Lower leg skin (tissue), 4 donors: ENCODE measurements around the gene ACSF3. TPM values are rescaled to one million over a fixed set of nuclear protein-coding genes. Genes with fewer than 3 reads are reported as not detected.

Experiments
- DNase-seq, 2 donors: peaks; one replicate each; pipeline ENCODE4 v3.0.0-alpha.2; 2019; ENCODE audit warnings: low spot score in 2 of 2
- H3K4me3 ChIP-seq: fragments of 200-600 bp; sonication (generic); 2 replicates; pipeline ENCODE4 v1.5.1; 2017; ENCODE audit warnings: mild to moderate bottlenecking, low read depth; ENCODE audit not compliant: poor library complexity, severe bottlenecking
- POLR2A ChIP-seq, 2 donors: fragments of 450-650 bp; IDR thresholded peaks; one replicate each; pipeline ENCODE4 v1.6.1; 2016 to 2017; ENCODE audit warnings: antibody characterized with exemption in 2 of 2, mild to moderate bottlenecking in 1 of 2, moderate library complexity in 1 of 2
- WGBS, 2 donors: methylation state at CpG; one replicate each; pipeline ENCODE4 v1.1.5; 2018; 5-methylcytosine and 5-hydroxymethylcytosine counted together
- intact Hi-C: fragments of 100-400 bp; cut with DNase I; formaldehyde crosslinking; loops from one replicate; pipeline ENCODE4 v1.15.0; 2023; ENCODE audit warnings: low total_unique reads
- total RNA-seq, 4 donors: library from RNA; depleted of rRNA; stranded (reverse); fragments of >200 nt; gene quantifications; one replicate each; pipeline ENCODE4 v1.1.0, GENCODE V29; 2016
- TF ChIP-seq, protein P1 (sequence below), 3 donors: fragments of 450-650 bp; IDR thresholded peaks; one replicate each; pipeline ENCODE4 v1.5.1; 2016; ENCODE audit warnings: antibody characterized with exemption in 3 of 3, mild to moderate bottlenecking in 3 of 3, moderate library complexity in 2 of 3

ACSF3 gene
- total RNA-seq, 4 donors from 2014 or later, result 22.7 to 42.3 (median 34.4) TPM

DNA sequence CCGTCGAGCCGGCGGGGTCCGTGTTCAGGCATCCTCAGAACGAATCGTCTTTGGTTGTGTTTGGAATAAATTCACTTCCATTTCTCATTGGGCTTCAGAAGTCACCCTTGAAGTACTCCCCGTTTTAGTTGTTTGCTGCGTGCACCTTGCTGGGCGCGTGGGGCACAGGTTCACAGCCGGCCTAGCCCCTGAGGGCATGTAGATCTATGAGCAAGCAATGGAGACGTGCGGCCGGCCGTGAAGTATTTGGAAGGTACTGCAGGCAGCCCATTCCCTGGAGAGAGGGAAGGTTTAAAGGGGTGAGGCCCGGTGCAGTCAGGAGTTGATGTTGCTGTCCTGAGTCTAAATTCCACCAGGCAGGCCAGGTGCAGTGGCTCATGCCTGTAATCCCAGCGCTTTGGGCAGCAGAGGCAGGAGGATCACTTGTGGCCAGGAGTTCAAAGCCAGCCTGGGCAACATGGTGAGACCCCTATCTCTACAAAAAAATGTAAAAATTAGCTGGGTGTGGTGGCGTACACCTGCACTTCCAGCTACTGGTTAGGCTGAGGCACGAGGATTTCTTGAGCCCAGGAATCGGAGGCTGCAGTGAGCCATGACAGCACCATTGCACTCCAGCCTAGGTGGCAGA, 714 bp downstream of the ACSF3 start:
- TF ChIP-seq POLR2A (IDR thresholded peaks at IDR 0.05), result no peak
- TF ChIP-seq, protein P1, sequence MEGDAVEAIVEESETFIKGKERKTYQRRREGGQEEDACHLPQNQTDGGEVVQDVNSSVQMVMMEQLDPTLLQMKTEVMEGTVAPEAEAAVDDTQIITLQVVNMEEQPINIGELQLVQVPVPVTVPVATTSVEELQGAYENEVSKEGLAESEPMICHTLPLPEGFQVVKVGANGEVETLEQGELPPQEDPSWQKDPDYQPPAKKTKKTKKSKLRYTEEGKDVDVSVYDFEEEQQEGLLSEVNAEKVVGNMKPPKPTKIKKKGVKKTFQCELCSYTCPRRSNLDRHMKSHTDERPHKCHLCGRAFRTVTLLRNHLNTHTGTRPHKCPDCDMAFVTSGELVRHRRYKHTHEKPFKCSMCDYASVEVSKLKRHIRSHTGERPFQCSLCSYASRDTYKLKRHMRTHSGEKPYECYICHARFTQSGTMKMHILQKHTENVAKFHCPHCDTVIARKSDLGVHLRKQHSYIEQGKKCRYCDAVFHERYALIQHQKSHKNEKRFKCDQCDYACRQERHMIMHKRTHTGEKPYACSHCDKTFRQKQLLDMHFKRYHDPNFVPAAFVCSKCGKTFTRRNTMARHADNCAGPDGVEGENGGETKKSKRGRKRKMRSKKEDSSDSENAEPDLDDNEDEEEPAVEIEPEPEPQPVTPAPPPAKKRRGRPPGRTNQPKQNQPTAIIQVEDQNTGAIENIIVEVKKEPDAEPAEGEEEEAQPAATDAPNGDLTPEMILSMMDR (IDR thresholded peaks at IDR 0.05), result no peak
- H3K4me3 ChIP-seq, result peak overlapping the region; percentile 78
- 16 to 18% methylated on average over 14 of the region's 21 CpGs for WGBS, 2 donors
- no peak for DNase-seq
- intact Hi-C loops, result no loop called here

DNA sequence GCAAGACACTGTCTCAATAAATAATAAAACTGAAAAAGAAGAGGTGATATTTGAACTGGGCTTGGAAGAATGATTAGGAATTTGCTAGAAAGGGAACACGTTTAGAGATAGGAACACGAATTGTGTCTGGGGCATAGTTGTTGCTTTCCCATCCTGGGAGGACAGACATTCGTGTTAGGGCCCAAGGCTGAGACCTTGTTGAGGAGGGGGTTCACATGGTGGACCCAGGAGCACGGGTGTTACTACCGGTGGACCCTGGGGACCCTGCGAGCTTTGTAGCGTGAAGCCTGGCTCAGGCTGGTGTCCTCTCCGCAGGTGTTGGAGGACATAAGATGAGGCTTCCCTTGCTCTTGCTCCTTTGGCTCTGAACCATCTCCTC, 1.2 kb downstream of the ACSF3 start:
- WGBS, 2 donors, result 73 to 87% methylated on average over 8 of the region's 8 CpGs
- DNase-seq, result no peak
- TF ChIP-seq POLR2A (IDR thresholded peaks at IDR 0.05), result no peak
- TF ChIP-seq, protein P1 (IDR thresholded peaks at IDR 0.05), result no peak
- H3K4me3 ChIP-seq, result no peak overlapping the region
- intact Hi-C loops, result no loop called here

DNA sequence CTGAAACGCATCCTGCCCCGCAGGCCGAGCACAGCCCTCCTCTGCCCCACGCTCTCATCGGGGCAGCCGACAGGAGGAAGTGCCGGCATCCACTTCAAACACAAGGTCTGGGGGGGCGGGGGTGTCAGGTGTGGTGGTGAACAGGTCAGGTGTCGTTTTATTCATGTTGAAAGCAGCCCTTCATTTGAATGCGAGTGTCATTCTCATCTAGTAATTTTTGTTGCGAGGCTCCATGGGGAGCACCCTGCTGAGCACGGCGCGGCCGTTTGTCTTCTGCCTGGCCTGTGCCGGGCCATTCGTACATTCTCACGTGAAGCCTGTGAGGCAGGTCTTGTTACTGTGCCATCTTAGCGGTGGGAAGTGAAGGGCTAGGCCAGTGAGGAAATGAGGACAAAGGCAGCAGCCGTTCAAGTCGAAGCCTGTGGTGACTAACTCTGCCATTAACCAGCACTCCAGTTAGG, 1.9 kb downstream of the ACSF3 start:
- DNase-seq, result no peak
- intact Hi-C loops, result no loop called here

DNA sequence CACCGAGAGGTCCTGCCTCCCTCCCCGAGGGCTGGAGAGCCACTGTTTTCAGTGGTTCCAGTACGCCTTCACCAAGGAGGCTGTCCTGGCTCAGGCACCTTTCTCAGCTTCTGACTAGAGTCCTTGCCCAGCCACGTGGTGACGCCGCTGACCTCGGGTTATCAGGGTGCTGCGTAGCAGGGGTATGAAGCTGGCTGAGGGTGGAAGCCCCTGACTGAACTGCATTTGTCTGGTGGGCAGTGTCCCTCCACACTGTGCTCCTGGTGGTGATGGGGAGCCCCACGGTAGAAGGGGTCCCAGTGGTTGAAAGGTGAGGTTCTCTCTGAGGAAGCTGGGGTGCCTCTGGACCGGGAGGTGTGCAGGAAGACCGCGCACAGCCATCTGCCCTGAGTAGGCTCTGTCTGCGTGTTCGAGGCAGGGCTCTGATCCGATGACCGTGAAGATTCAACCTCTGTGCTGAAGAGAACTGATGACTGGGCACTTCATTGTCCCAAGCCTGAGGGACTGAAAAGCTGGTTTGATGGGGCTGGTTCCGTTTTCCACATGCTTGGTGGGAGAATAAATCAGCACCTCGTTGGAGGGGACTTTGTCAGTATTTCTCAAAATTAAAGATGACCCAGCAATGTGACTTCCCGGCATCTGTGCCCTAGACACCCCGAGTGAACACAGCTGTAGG, 2.5 kb downstream of the ACSF3 start:
- WGBS, 2 donors, result 89 to 92% methylated on average over 20 of the region's 20 CpGs
- no peak overlapping the region for H3K4me3 ChIP-seq
- no peak for DNase-seq
- TF ChIP-seq, protein P1 (IDR thresholded peaks at IDR 0.05), result no peak
- no peak for TF ChIP-seq POLR2A (IDR thresholded peaks at IDR 0.05)
- intact Hi-C loops, result loop anchor here (1.0 kb wide), 1 partner anchor 30 kb away; no protein-coding TSS in a partner anchor

More for the DNA sequence above, 1.9 kb downstream of the ACSF3 start:
- H3K4me3 ChIP-seq, result no peak overlapping the region
- WGBS, 2 donors, result 73 to 77% methylated on average over 21 of the region's 21 CpGs
- TF ChIP-seq, protein P1 (IDR thresholded peaks at IDR 0.05), result no peak
- no peak for TF ChIP-seq POLR2A (IDR thresholded peaks at IDR 0.05)

DNA sequence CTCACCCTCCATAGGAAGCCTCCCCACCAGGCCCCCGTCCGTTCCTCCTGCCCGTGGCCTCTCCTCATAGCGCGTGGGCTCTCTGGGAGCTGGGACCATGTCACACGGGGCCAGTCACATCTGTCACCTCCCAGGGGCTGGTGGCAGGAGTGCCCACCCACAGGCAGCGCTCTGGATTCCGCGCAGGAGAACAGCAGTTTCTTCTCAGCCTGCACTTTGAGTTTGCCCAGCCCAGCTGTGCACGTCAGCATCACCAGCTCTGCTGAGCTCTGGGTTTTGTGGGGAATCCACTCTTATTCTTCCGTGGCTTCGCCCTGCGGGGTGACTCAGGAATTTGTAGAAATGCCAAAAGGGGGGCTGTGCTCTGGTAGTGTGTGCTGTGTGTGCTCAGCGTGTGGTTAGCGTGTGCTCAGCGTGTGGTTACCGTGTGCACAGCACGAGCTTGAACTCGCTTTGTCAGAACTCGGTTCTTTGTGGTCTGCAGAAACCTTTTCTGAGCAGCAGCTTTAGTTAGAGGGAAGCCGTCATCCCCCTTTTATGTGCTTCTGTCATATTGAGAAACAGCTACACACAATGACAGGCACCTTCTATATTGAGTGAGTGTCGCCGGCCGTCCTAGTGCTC, 3.2 kb downstream of the ACSF3 start:
- DNase-seq, result no peak
- TF ChIP-seq, protein P1 (IDR thresholded peaks at IDR 0.05), result no peak
- TF ChIP-seq POLR2A (IDR thresholded peaks at IDR 0.05), result no peak
- WGBS, 2 donors, result 85 to 87% methylated on average over 24 of the region's 24 CpGs
- intact Hi-C loops, result loop anchor here (1.0 kb wide), 1 partner anchor 29 kb away; no protein-coding TSS in a partner anchor
- no peak overlapping the region for H3K4me3 ChIP-seq
